Parathyroid adenoma (tissue), 2 donors: ENCODE results near the gene HLF.

Experiments used
- H2AFZ ChIP-seq: fragments of 300-600 bp; sonication (generic); one replicate; pipeline ENCODE4 v1.7.0; 2017; ENCODE audit warnings: antibody characterized with exemption, mild to moderate bottlenecking
- H3K27ac ChIP-seq: fragments of 300-600 bp; sonication (generic); one replicate; pipeline ENCODE4 v1.7.0; 2017
- H3K27me3 ChIP-seq: fragments of 300-600 bp; sonication (generic); one replicate; pipeline ENCODE4 v1.7.0; 2017; ENCODE audit warnings: low read length; ENCODE audit not compliant: control insufficient read depth, insufficient read depth
- H3K36me3 ChIP-seq: fragments of 300-600 bp; sonication (generic); one replicate; pipeline ENCODE4 v1.7.0; 2017; ENCODE audit warnings: low read length; ENCODE audit not compliant: control insufficient read depth, insufficient read depth
- H3K4me1 ChIP-seq: fragments of 300-600 bp; sonication (generic); one replicate; pipeline ENCODE4 v1.7.0; 2017; ENCODE audit warnings: control low read depth
- H3K4me2 ChIP-seq: fragments of 300-600 bp; sonication (generic); one replicate; pipeline ENCODE4 v1.7.0; 2017; ENCODE audit warnings: low read length
- H3K4me3 ChIP-seq: fragments of 300-600 bp; sonication (generic); one replicate; pipeline ENCODE4 v1.7.0; 2017; ENCODE audit warnings: low read depth, low read length
- H3K79me2 ChIP-seq: fragments of 300-600 bp; sonication (generic); one replicate; pipeline ENCODE4 v1.7.0; 2017; ENCODE audit warnings: control low read depth
- H3K9ac ChIP-seq: fragments of 300-600 bp; sonication (generic); one replicate; pipeline ENCODE4 v1.7.0; 2017; ENCODE audit warnings: mild to moderate bottlenecking
- H3K9me3 ChIP-seq: fragments of 300-600 bp; sonication (generic); one replicate; pipeline ENCODE4 v1.7.0; 2017; ENCODE audit warnings: low read length; ENCODE audit not compliant: control insufficient read depth
- CTCF ChIP-seq: fragments of 300-600 bp; sonication (generic); IDR thresholded peaks from one replicate; pipeline ENCODE4 v1.7.0; 2017; ENCODE audit warnings: antibody characterized with exemption, mild to moderate bottlenecking
- donor health status: primary hyperparathyroidism.

Gene HLF

DNA sequence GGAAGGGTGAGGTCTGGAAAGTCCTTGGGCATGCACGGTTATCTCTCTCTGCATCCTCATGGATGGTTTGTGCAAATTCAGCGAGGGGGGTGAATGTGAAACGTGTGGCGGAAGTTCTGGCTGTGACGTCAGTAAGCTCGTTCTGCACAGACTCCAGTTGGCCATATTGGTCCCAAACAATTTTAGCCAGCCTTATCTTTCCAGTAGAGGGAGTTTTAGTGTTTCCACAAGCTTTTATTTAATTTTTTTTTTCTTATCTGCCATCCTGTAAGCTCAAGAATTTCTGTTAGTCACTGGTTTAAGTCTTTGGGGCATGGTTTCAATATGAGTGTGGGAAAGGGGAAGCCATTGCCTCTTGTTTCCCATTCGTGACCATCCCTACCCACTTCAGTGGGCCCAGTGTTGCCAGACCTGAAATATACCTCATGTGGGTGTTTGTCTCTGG is 39.0 kb downstream of the HLF start:
- no peak overlapping the region for H2AFZ ChIP-seq
- H3K4me1 ChIP-seq = peaks cover 2% of the 10 kb centered on the region
- TF ChIP-seq CTCF = no peak
- no peaks in the 10 kb centered on the region for H3K27me3 ChIP-seq
- no peaks in the 10 kb centered on the region for H3K36me3 ChIP-seq
- H3K9ac ChIP-seq = no peak overlapping the region
- no peak overlapping the region for H3K4me3 ChIP-seq
- no peaks in the 10 kb centered on the region for H3K79me2 ChIP-seq
- H3K9me3 ChIP-seq = no peaks in the 10 kb centered on the region
- no peak overlapping the region for H3K4me2 ChIP-seq
- no peak overlapping the region for H3K27ac ChIP-seq

DNA sequence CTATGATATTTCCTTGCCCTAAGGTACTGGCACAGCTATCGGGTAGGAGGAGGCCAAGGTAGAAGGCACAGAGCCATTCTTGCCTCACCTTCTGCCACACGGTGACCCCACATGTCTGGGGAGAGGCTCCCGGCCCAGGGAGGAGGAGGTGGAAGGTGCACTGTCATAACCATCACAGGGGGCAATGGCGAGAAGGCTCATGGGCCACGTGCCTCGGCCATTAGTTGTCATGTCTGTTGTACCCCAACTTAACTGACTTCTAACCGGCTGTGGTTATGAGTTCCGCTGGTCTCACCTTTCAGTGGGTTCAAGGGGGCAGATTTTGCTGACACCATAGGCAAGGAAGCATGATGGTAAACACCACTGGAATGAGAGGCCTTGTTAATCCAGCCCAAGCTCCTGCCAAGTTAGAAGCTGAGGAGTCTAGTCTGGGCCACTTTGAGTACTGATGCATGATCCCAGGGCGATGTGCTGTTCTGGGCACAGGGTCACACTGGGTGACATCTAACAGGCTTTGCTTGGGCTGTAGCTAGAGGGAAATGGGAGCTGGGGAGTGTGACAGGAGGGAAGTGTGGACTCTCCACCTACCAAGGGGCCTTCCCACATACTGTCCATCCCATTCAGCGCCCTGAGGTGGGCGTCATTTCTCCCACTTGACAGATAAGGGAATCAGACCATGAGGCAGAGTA is 39.6 kb downstream of the HLF start:
- H2AFZ ChIP-seq = no peak overlapping the region
- no peak overlapping the region for H3K27ac ChIP-seq
- H3K4me1 ChIP-seq = peaks cover 2% of the 10 kb centered on the region
- H3K4me2 ChIP-seq = no peak overlapping the region
- H3K27me3 ChIP-seq = no peaks in the 10 kb centered on the region
- no peak overlapping the region for H3K9ac ChIP-seq
- H3K79me2 ChIP-seq = no peaks in the 10 kb centered on the region
- no peaks in the 10 kb centered on the region for H3K9me3 ChIP-seq
- no peaks in the 10 kb centered on the region for H3K36me3 ChIP-seq
- H3K4me3 ChIP-seq = no peak overlapping the region
- TF ChIP-seq CTCF = no peak

- Histone ChIP-seq H3K9ac (no peak overlapping the region), H3K36me3 (no peaks in the 10 kb centered on the region), H3K79me2 (no peaks in the 10 kb centered on the region), H3K27ac (no peak overlapping the region), H3K4me2 (no peak overlapping the region), H2AFZ (no peak overlapping the region), H3K27me3 (no peaks in the 10 kb centered on the region), H3K4me1 (peaks cover 2% of the 10 kb centered on the region), H3K9me3 (no peaks in the 10 kb centered on the region), H3K4me3 (no peak overlapping the region)
- no peak for TF ChIP-seq CTCF
These were observed 40.7 kb downstream of the HLF start for GRCh38 chr17:55305321-55306087.

DNA sequence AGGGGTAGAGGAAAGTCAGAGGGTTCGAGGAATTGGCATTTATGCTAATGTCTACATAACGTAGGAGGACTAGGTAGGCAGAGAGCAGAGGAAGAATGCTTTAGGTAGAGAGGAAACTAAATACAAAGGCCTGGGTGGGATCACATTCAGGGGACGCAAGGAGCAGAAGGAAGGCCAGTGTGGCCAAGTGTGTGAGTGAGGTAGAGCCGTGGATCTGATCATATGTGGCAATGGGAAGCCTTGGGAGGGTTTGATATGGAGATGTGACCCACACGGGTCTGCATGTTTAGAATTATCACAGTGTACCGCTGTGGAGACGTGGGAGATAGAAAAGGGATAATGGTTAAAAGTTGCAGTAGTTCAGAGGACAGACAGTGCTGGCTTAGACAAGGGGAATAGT is 43.1 kb downstream of the HLF start:
- Histone ChIP-seq H3K4me1 (no peaks in the 10 kb centered on the region), H3K27me3 (no peaks in the 10 kb centered on the region), H3K36me3 (no peaks in the 10 kb centered on the region), H3K79me2 (no peaks in the 10 kb centered on the region), H2AFZ (no peak overlapping the region), H3K9ac (no peak overlapping the region), H3K27ac (no peak overlapping the region), H3K9me3 (no peaks in the 10 kb centered on the region), H3K4me2 (no peak overlapping the region), H3K4me3 (no peak overlapping the region)
- TF ChIP-seq CTCF = no peak
